A673 (cell line): ENCODE measurements around the gene TBC1D19. TPM values are rescaled to one million over a fixed set of nuclear protein-coding genes. Genes with fewer than 3 reads are reported as not detected.

Experiments
- BruUV-seq: library from RNA; stranded (reverse); fragments of 400-500 nt; replicated peaks from 2 replicates; lab custom pipeline; 2021; lab: Mats Ljungman, UMichigan
- CTCF ChIA-PET: fragments of 300-600 bp; sonication (Branson Sonifier 250); formaldehyde crosslinking; loops from one replicate; lab custom pipeline; 2022; ENCODE audit warnings: antibody characterized with exemption; lab: Charles Lee
- POLR2A ChIA-PET: fragments of 300-600 bp; sonication (Branson Sonifier 250); formaldehyde crosslinking; loops from one replicate; lab custom pipeline; 2022; ENCODE audit warnings: antibody characterized with exemption; ENCODE audit not compliant: low non-redundant PET; lab: Charles Lee
- DNase-seq: peaks from one replicate; pipeline ENCODE4 v3.0.0-alpha.2; 2015; ENCODE audit warnings: low spot score
- H3K27ac ChIP-seq: fragments of 200-600 bp; sonication (generic); 2 replicates; pipeline ENCODE4 v1.5.1; 2016; ENCODE audit warnings: mixed run types, low read depth, mild to moderate bottlenecking, mixed read lengths, antibody characterized with exemption, low read length; ENCODE audit not compliant: poor library complexity, severe bottlenecking
- H3K27me3 ChIP-seq: fragments of 200-600 bp; sonication (generic); replicated peaks from 2 replicates; pipeline ENCODE4 v1.6.1; 2017; ENCODE audit warnings: mixed run types, low read depth, mild to moderate bottlenecking, mixed read lengths, antibody characterized with exemption, low read length; ENCODE audit not compliant: insufficient read depth, poor library complexity
- H3K36me3 ChIP-seq: fragments of 200-600 bp; sonication (generic); 2 replicates; pipeline ENCODE4 v1.6.1; 2016; ENCODE audit warnings: mixed run types, mild to moderate bottlenecking, mixed read lengths, antibody characterized with exemption, low read length; ENCODE audit not compliant: insufficient read depth, poor library complexity, severe bottlenecking
- H3K4me1 ChIP-seq: fragments of 200-600 bp; sonication (generic); 2 replicates; pipeline ENCODE4 v1.6.1; 2017; ENCODE audit warnings: mixed run types, mild to moderate bottlenecking, mixed read lengths, antibody characterized with exemption, low read length; ENCODE audit not compliant: insufficient read depth, poor library complexity, severe bottlenecking
- H3K4me3 ChIP-seq: fragments of 200-600 bp; sonication (generic); 2 replicates; pipeline ENCODE4 v1.5.1; 2016; ENCODE audit warnings: low read depth, mixed run types, mild to moderate bottlenecking, mixed read lengths, low read length; ENCODE audit not compliant: poor library complexity, severe bottlenecking
- H3K9me3 ChIP-seq: fragments of 200-600 bp; sonication (generic); 2 replicates; pipeline ENCODE4 v1.6.1; 2016; ENCODE audit warnings: mixed run types, low read depth, mild to moderate bottlenecking, mixed read lengths, antibody characterized with exemption, low read length; ENCODE audit not compliant: poor library complexity, severe bottlenecking
- CTCF ChIP-seq: fragments of 300-800, 200-600 bp; sonication (generic); conservative IDR thresholded peaks from 2 replicates; pipeline ENCODE4 v1.5.1; 2017; ENCODE audit warnings: low read depth, mild to moderate bottlenecking, antibody characterized with exemption, low read length, moderate library complexity, mixed read lengths
- EZH2 ChIP-seq: fragments of 200-600 bp; sonication (generic); IDR thresholded peaks from 2 replicates; pipeline ENCODE4 v1.6.1; 2017; ENCODE audit warnings: borderline replicate concordance, low read depth, mild to moderate bottlenecking, mixed read lengths, antibody characterized with exemption, low read length; ENCODE audit not compliant: poor library complexity, severe bottlenecking
- intact Hi-C: fragments of 100-400 bp; cut with micrococcal nuclease; formaldehyde crosslinking; loops from one replicate; pipeline ENCODE4 v1.10.0; 2022; ENCODE audit not compliant: unreplicated experiment
- total RNA-seq: library from RNA; stranded (reverse); gene quantifications from 2 replicates; pipeline ENCODE4 v1.2.3, GENCODE V29; 2021

TBC1D19 gene
- total RNA-seq, 1 experiment from 2014 or later: 9.9 TPM

- ChIA-PET CTCF (no interaction called here), POLR2A (interaction anchor here (0.5 kb wide), 1 partner anchor 108 kb away, joined by 3 read pairs; no protein-coding TSS in a partner anchor)
- no peak for TF ChIP-seq CTCF
- no peak for TF ChIP-seq EZH2
- Histone ChIP-seq H3K9me3 (no peaks in the 10 kb centered on the region), H3K27me3 (no peaks in the 10 kb centered on the region), H3K36me3 (no peaks in the 10 kb centered on the region), H3K4me1 (no peaks in the 10 kb centered on the region), H3K27ac (no peak overlapping the region), H3K4me3 (no peak overlapping the region)
- intact Hi-C loops: no loop called here
- no peak for DNase-seq
- BruUV-seq: no TSS peak
Observed at GRCh38 chr4:26611372-26611771, 27.5 kb downstream of the TBC1D19 start.

- Histone ChIP-seq H3K27me3 (no peaks in the 10 kb centered on the region), H3K36me3 (no peaks in the 10 kb centered on the region), H3K4me1 (no peaks in the 10 kb centered on the region), H3K9me3 (no peaks in the 10 kb centered on the region), H3K4me3 (no peak overlapping the region), H3K27ac (no peak overlapping the region)
- no peak for TF ChIP-seq EZH2
- no peak for TF ChIP-seq CTCF
- no TSS peak for BruUV-seq
- ChIA-PET CTCF (no interaction called here), POLR2A (no interaction called here)
- intact Hi-C loops: no loop called here
- DNase-seq: no peak
Observed at GRCh38 chr4:26611885-26612284, 28.0 kb downstream of the TBC1D19 start.

GRCh38 chr4:26613237-26613636 lies 29.4 kb downstream of the TBC1D19 start:
- Histone ChIP-seq H3K4me3 (no peak overlapping the region), H3K27me3 (no peaks in the 10 kb centered on the region), H3K27ac (no peak overlapping the region), H3K36me3 (no peaks in the 10 kb centered on the region), H3K9me3 (no peaks in the 10 kb centered on the region), H3K4me1 (no peaks in the 10 kb centered on the region)
- BruUV-seq: no TSS peak
- TF ChIP-seq EZH2 (no peak), CTCF (no peak)
- CTCF ChIA-PET: no interaction called here
- intact Hi-C loops: no loop called here
- DNase-seq: no peak
- POLR2A ChIA-PET: no interaction called here
